ENCODE measurements around the gene TRMT10B.
"Not testable (repeated sequence)": the region's sequence is repeated elsewhere in the genome, so short reads cannot be mapped to it uniquely, and the experiment has no call there.

DNA sequence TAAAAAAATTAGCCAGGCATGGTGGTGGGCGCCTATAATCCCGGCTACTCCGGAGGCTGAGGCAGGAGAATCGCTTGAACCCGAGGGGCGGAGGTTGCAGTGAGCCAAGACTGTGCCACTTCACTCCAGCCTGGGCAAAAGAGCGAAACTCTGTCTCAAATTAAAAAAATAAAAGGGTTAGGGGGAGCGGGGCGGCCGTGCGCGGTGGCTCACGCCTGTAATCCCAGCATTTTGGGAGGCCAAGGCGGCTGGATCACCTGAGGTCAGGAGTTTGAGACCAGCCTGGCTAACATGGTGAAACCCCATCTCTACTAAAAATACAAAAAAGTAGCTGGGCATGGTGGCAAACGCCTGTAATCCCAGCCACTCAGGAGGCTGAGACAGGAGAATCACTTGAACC is 56.1 kb downstream of the TRMT10B start:
- TF ChIP-seq POLR2A (IDR thresholded peaks at IDR 0.05; ENCODE audit: low read depth, low read length); TAF1 (IDR thresholded peaks at IDR 0.05; ENCODE audit: borderline replicate concordance, low read depth, low read length); POLR2AphosphoS5 (IDR thresholded peaks at IDR 0.05; ENCODE audit: low read depth, low read length): not testable (repeated sequence)
